Measurements from ENCODE around the gene FAM217A. TPM values are rescaled to one million over a fixed set of nuclear protein-coding genes. Genes with fewer than 3 reads are reported as not detected.

The FAM217A gene
- total and polyA plus RNA-seq, 2 of the 13 experiments (the other 11 are each of a cell fraction or from before 2014, with no cell fraction given): not detected

- TF ChIP-seq SYNCRIP (IDR thresholded peaks at IDR 0.05; ENCODE audit: insufficient read depth, low read depth, low read length) (no peak), MXD1 (CRISPR knock-in tag; IDR thresholded peaks at IDR 0.05) (peak; percentile 85), SRSF4 (IDR thresholded peaks at IDR 0.05; ENCODE audit: low read depth, low read length, poor library complexity, severe bottlenecking) (no peak), ZNF142 (CRISPR knock-in tag; IDR thresholded peaks at IDR 0.05) (peak; percentile 86), MYNN (CRISPR knock-in tag; IDR thresholded peaks at IDR 0.05; ENCODE audit: low read depth) (no peak), ZNF318 (CRISPR knock-in tag; IDR thresholded peaks at IDR 0.05) (no peak; the same call in 1 of the 2 replicates), CBFB (CRISPR knock-in tag; IDR thresholded peaks at IDR 0.05) (peak; percentile 58; the same call in 1 of the 2 replicates), ATF3 (CRISPR knock-in tag; IDR thresholded peaks at IDR 0.05) (peak; percentile 41; the same call in 1 of the 2 replicates), MAFK (conservative IDR thresholded peaks at IDR 0.05 in 1 of 2, IDR thresholded peaks at IDR 0.05 in 1 of 2; ENCODE audit: low read length in 2 of 2) (no peak), ELF3 (CRISPR knock-in tag; IDR thresholded peaks at IDR 0.05) (peak; percentile 96), U2AF1 (optimal IDR thresholded peaks at IDR 0.05; ENCODE audit: low read depth, low read length) (peak; percentile 19), ZNF263 (CRISPR knock-in tag; IDR thresholded peaks at IDR 0.05) (peak; percentile 71; the same call in 1 of the 2 replicates)
Measured at GRCh38 chr6:4021133-4021853, 57.6 kb downstream of the FAM217A start (continued).

Data from HepG2 (cell line).